C4-2B (cell line): Measurements from ENCODE around the gene NECAB3.
"Not testable (repeated sequence)": the region's sequence is repeated elsewhere in the genome, so short reads cannot be mapped to it uniquely, and the experiment has no call there.

Experiments used
- H3K27ac ChIP-seq: fragments of 450-650 bp; 2 replicates; pipeline ENCODE4 v1.5.1; 2017
- ZFX ChIP-seq: fragments of 450-650 bp; IDR thresholded peaks from 2 replicates; pipeline ENCODE4 v1.6.1; 2017
- TF ChIP-seq, protein P1 (sequence below): fragments of 450-650 bp; conservative IDR thresholded peaks from 2 replicates; pipeline ENCODE4 v1.5.1; 2017; ENCODE audit warnings: mild to moderate bottlenecking

The NECAB3 gene

GRCh38 chr20:33702861-33703260 lies 28.6 kb upstream of the NECAB3 start:
- no peak for TF ChIP-seq ZFX
- TF ChIP-seq, protein P1, sequence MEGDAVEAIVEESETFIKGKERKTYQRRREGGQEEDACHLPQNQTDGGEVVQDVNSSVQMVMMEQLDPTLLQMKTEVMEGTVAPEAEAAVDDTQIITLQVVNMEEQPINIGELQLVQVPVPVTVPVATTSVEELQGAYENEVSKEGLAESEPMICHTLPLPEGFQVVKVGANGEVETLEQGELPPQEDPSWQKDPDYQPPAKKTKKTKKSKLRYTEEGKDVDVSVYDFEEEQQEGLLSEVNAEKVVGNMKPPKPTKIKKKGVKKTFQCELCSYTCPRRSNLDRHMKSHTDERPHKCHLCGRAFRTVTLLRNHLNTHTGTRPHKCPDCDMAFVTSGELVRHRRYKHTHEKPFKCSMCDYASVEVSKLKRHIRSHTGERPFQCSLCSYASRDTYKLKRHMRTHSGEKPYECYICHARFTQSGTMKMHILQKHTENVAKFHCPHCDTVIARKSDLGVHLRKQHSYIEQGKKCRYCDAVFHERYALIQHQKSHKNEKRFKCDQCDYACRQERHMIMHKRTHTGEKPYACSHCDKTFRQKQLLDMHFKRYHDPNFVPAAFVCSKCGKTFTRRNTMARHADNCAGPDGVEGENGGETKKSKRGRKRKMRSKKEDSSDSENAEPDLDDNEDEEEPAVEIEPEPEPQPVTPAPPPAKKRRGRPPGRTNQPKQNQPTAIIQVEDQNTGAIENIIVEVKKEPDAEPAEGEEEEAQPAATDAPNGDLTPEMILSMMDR, result no peak
- no peak overlapping the region for H3K27ac ChIP-seq

GRCh38 chr20:33701629-33702450 lies 27.6 kb upstream of the NECAB3 start:
- no peak for TF ChIP-seq ZFX
- TF ChIP-seq, protein P1, result no peak
- no peak overlapping the region for H3K27ac ChIP-seq

- not testable (repeated sequence) for H3K27ac ChIP-seq
Observed at GRCh38 chr20:33700696-33701441, 26.6 kb upstream of the NECAB3 start.

DNA sequence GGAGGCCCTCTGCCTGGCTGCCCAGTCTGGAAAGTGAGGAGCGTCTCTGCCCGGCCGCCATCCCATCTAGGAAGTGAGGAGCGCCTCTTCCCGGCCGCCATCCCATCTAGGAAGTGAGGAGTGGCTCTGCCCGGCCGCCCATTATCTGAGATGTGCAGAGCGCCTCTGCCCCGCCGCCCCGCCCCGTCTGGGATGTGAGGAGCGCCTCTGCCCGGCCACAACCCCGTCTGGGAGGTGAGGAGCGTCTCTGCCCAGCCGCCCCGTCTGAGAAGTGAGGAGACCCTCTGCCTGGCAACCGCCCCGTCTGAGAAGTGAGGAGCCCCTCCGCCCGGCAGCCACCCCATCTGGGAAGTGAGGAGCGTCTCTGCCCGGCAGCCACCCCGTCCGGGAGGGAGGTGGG lies 24.7 kb upstream of the NECAB3 start:
- H3K27ac ChIP-seq, result not testable (repeated sequence)

DNA sequence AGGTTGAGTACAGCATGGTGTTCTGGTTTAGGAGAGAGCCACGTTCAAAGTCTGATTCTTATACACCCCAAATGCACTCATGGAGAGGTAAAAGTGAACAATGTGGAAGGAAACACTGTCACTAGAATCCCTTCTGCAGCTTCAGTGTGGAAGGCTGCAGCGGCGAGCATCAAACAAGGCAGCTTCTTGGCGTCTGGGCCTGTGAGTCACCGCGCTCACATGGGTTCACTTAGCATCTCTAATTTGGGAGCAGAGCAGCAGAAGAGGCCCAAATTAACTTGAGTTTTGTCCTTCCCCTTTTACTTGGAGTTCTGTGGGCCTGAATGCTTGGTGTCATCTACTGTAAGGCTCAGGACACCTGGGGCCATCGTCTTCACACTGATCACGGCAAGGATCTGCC lies 22.9 kb upstream of the NECAB3 start:
- TF ChIP-seq, protein P1, result no peak
- no peak for TF ChIP-seq ZFX
- H3K27ac ChIP-seq, result no peak overlapping the region

DNA sequence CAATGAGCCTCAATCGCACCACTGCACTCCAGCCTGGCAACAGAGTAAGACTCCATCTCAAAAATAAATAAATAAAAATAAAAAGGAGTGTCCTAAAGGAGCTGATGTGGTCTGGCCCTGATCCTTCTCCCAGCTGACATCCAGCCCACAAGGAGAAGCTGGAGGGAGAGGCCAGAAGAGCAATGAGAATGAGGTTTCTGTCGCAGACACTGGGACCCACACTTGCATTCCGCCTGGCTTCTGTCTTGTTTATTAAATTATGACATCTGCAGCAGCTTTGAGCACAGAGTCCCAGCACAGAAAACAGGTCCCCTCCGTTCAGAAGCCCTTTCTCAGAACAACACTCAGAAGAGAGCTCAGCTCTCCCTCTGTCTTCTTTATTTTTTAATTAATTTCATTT lies 22.2 kb upstream of the NECAB3 start:
- TF ChIP-seq, protein P1, result no peak
- TF ChIP-seq ZFX, result no peak
- no peak overlapping the region for H3K27ac ChIP-seq

DNA sequence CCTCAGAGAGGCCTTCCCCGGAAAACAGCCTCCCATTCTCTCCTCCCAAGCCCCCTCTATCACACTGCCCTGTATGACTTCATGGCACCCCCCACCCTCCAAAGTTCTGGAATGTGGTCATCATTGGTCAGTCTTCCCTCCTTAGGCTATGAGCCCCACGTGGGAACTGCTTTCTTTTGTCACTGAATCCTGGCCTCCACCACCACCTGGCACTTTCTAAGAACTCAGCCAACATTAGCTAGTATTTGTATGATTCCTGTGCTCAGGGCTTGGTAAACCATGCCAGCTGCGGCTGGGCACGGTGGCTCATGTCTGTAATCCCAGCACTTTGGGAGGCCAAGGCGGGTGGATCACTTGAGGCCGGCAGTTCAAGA lies 20.4 kb upstream of the NECAB3 start:
- TF ChIP-seq ZFX, result no peak
- TF ChIP-seq, protein P1, result no peak
- no peak overlapping the region for H3K27ac ChIP-seq

DNA sequence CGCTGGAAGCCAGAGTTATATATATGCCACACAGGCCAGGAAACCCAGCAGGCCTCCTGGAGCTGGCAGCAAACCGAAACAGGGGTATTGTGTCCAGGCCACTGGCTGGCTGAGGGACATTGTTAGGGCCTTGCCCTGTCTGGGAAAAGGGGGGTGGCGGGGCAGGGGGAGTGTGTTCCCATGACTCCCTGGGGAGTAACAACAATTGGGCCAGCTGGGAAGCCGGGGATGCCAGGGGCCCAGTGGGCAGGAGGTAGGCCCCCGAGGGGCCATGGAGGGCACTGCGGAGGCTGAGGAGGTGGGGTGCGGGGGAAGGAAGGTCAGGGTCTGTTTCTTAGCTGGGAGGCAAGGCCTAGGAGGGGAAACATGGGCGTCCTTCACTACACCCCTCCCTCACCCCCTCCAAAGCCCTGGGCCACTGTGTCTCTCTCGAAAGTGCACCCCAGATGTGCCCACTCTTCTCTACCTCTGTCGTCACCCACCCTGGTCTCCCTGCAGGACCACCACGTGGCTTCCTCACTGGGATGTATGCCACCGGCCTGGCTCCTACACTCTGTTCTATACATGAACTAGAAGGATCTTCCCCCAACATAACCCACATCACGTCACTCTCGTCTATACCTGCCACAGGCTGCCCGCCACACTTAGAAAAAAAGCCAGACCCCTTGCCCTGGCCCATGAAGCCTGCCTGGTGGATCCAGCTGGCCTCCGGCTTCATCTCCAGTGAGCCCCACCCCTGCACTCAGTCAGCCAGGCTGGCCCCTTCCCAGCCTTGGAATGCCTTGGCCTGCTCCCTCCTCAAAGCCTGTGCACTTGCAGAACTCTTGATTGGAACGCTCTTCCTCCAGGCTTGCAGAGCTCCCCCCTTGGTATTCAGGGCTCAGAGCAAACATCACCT lies 19.8 kb upstream of the NECAB3 start:
- TF ChIP-seq, protein P1, result no peak
- no peak for TF ChIP-seq ZFX
- H3K27ac ChIP-seq, result no peak overlapping the region
